Ishikawa (cell line): ENCODE measurements around the gene GPD2.

Experiments used
- CEBPB ChIP-seq: IDR thresholded peaks from 2 replicates; pipeline ENCODE4 v1.6.1; 2012
- CREB1 ChIP-seq: IDR thresholded peaks from 2 replicates; pipeline ENCODE4 v1.6.1; 2012; ENCODE audit warnings: low read depth
- EP300 ChIP-seq: IDR thresholded peaks from 2 replicates; pipeline ENCODE4 v1.6.1; 2012; ENCODE audit warnings: borderline replicate concordance
- FOXM1 ChIP-seq: IDR thresholded peaks from 2 replicates; pipeline ENCODE4 v1.6.1; 2012; ENCODE audit warnings: low read depth, borderline replicate concordance
- NFIC ChIP-seq: IDR thresholded peaks from 2 replicates; pipeline ENCODE4 v1.6.1; 2012
- RAD21 ChIP-seq: IDR thresholded peaks from 2 replicates; pipeline ENCODE4 v1.6.1; 2012; ENCODE audit warnings: low read depth
- TAF1 ChIP-seq: IDR thresholded peaks from 2 replicates; pipeline ENCODE4 v1.6.1; 2012; ENCODE audit warnings: low read depth, mild to moderate bottlenecking
- TEAD4 ChIP-seq: IDR thresholded peaks from 2 replicates; pipeline ENCODE4 v1.6.1; 2012
- YY1 ChIP-seq: IDR thresholded peaks from 2 replicates; pipeline ENCODE4 v1.6.1; 2012; ENCODE audit warnings: low read depth
- TF ChIP-seq, protein P1 (sequence below): IDR thresholded peaks from 2 replicates; pipeline ENCODE4 v1.6.1; 2012; ENCODE audit warnings: low read depth, mild to moderate bottlenecking

DNA sequence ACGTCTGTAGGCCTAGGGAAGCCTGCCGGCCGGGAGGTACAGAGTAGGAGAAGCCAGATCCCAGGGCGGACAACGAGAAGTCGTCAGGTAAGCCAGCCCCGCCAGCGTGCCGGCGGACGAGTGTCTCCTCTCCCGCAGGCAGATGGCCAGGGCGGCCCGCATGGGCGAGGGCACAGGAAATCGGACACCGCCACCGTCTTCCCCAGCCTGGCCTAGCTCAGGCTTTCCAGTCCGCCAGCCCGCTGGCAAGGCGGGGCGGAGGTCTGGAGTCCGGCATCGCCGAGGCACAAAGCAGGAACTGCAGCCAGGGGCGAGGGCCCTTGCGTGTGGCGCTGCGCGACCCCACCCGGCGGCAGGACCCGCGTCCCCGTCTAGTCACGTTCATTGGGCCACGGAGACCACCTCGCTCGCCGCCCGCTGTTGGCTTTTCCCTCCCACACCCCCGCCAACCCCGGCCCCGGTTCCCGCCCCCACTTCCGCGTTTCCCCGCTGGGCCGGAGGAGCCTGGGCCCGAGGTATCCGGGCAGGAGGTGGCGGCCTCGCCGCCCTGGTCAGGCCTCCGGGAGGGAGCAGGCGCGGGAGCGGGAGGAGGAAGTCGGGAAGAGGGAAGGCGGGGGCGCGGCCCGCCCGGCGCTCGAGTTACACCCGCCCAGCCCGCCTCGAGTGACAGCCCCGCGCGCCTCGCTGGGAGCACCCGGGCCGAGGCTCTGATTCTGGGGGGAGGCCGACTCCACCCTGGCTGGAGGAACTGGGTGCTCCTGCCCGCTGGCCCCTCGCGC lies at the start of gene GPD2:
- no peak for TF ChIP-seq CREB1
- TF ChIP-seq TEAD4: peak; percentile 20; the same call in 1 of the 2 replicates
- TF ChIP-seq, protein P1, sequence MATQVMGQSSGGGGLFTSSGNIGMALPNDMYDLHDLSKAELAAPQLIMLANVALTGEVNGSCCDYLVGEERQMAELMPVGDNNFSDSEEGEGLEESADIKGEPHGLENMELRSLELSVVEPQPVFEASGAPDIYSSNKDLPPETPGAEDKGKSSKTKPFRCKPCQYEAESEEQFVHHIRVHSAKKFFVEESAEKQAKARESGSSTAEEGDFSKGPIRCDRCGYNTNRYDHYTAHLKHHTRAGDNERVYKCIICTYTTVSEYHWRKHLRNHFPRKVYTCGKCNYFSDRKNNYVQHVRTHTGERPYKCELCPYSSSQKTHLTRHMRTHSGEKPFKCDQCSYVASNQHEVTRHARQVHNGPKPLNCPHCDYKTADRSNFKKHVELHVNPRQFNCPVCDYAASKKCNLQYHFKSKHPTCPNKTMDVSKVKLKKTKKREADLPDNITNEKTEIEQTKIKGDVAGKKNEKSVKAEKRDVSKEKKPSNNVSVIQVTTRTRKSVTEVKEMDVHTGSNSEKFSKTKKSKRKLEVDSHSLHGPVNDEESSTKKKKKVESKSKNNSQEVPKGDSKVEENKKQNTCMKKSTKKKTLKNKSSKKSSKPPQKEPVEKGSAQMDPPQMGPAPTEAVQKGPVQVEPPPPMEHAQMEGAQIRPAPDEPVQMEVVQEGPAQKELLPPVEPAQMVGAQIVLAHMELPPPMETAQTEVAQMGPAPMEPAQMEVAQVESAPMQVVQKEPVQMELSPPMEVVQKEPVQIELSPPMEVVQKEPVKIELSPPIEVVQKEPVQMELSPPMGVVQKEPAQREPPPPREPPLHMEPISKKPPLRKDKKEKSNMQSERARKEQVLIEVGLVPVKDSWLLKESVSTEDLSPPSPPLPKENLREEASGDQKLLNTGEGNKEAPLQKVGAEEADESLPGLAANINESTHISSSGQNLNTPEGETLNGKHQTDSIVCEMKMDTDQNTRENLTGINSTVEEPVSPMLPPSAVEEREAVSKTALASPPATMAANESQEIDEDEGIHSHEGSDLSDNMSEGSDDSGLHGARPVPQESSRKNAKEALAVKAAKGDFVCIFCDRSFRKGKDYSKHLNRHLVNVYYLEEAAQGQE: no peak
- 0 out of 2 replicates have a peak, but pooled peaks have one; percentile 12 for TF ChIP-seq YY1
- peak; percentile 69 for TF ChIP-seq NFIC
- 0 out of 2 replicates have a peak, but pooled peaks have one; percentile 0 for TF ChIP-seq RAD21
- TF ChIP-seq EP300: peak; percentile 23
- TF ChIP-seq FOXM1: peak; percentile 6; the same call in 1 of the 2 replicates
- peak; percentile 66 for TF ChIP-seq TAF1
- TF ChIP-seq CEBPB: no peak
